HepG2 (cell line): Measurements from ENCODE around the gene STIM1. TPM values are rescaled to one million over a fixed set of nuclear protein-coding genes. Genes with fewer than 3 reads are reported as not detected.

Source experiments
- ATAC-seq: fragments of 200-7000 bp; cut with Tn5 transposase; 3 replicates; pipeline ENCODE4 v1.9.1; 2020; ENCODE audit warnings: mild to moderate bottlenecking, moderate library complexity
- BruUV-seq: library from RNA; stranded (reverse); fragments of 400-500 nt; replicated peaks from 2 replicates; lab custom pipeline; 2021; lab: Mats Ljungman, UMichigan
- CTCF ChIA-PET: fragments of 300-600 bp; formaldehyde crosslinking; extraction: SDS; loops from one replicate; lab custom pipeline; 2021; ENCODE audit warnings: low total read pairs, inconsistent platforms, low intra/inter-chr PET ratio; lab: Yijun Ruan, JAX
- POLR2A ChIA-PET: fragments of 350-600 bp; sonication (Branson Sonifier 250); formaldehyde crosslinking; loops from one replicate; lab custom pipeline; 2020; ENCODE audit warnings: antibody characterized with exemption, inconsistent platforms; lab: Yijun Ruan, JAX
- DNase-seq: peaks from one replicate; pipeline ENCODE4 v3.0.0-alpha.2; 2015; ENCODE audit warnings: low spot score
- FAIRE-seq: peaks from 3 replicates; lab custom pipeline; 2011; peaks lifted over from hg19 to GRCh38; lab: Jason Lieb, UNC
- H2AFZ ChIP-seq: one replicate; pipeline ENCODE4 v1.6.1; 2011; ENCODE audit warnings: low read length, inconsistent platforms
- H3K27ac ChIP-seq: fragments of 300-600 bp; 3 replicates; pipeline ENCODE4 v1.8.0; 2011; ENCODE audit warnings: mixed run types, mild to moderate bottlenecking, mixed read lengths, low read length, inconsistent platforms; ENCODE audit not compliant: insufficient read depth; ENCODE audit errors: extremely low read length
- H3K27me3 ChIP-seq, 2 experiments: fragments of 200-600 bp in 1 of 2; 2 replicates in 1 of 2; 3 replicates in 1 of 2; pipeline versions ENCODE4 v1.6.0 to v1.8.0; 2011; ENCODE audit warnings: low read length in 2 of 2, mild to moderate bottlenecking in 2 of 2, moderate library complexity in 2 of 2, inconsistent platforms in 1 of 2; ENCODE audit not compliant: insufficient read depth in 2 of 2, control insufficient read depth in 1 of 2
- H3K36me3 ChIP-seq, 2 experiments: fragments of 200-600 bp in 1 of 2; replicated peaks in 1 of 2; 2 replicates in 1 of 2; 3 replicates in 1 of 2; pipeline versions ENCODE4 v1.5.1 to v1.8.0; 2011; ENCODE audit warnings: low read length in 2 of 2, inconsistent platforms in 1 of 2; ENCODE audit not compliant: insufficient read depth in 2 of 2, control insufficient read depth in 1 of 2
- H3K4me1 ChIP-seq: 2 replicates; pipeline ENCODE4 v1.5.1; 2012; ENCODE audit warnings: low read length, inconsistent platforms; ENCODE audit not compliant: insufficient read depth
- H3K4me2 ChIP-seq: 2 replicates; pipeline ENCODE4 v1.6.0; 2011; ENCODE audit warnings: low read depth, low read length, inconsistent platforms
- H3K4me3 ChIP-seq, 3 experiments: fragments of 200-600 bp in 1 of 3; sonication (generic), shearing (Covaris generic) in 1 of 3; replicated peaks in 1 of 3; 2 replicates each; pipeline ENCODE4 v1.5.1; 2011 to 2016; ENCODE audit warnings: low read length in 3 of 3, inconsistent platforms in 2 of 3, low read depth in 2 of 3, mild to moderate bottlenecking in 2 of 3, control low read depth in 1 of 3, mixed read lengths in 1 of 3; ENCODE audit not compliant: insufficient read depth in 1 of 3
- H3K79me2 ChIP-seq: one replicate; pipeline ENCODE4 v1.6.1; 2011; ENCODE audit warnings: low read length, inconsistent platforms; ENCODE audit not compliant: insufficient read depth
- H3K9ac ChIP-seq: 2 replicates; pipeline ENCODE4 v1.6.0; 2011; ENCODE audit warnings: mild to moderate bottlenecking, low read depth, low read length, inconsistent platforms; ENCODE audit not compliant: insufficient read depth
- H3K9me3 ChIP-seq: 2 replicates; pipeline ENCODE4 v1.5.1; 2012; ENCODE audit warnings: mild to moderate bottlenecking, low read length
- H4K20me1 ChIP-seq: 2 replicates; pipeline ENCODE4 v1.6.0; 2011; ENCODE audit warnings: inconsistent platforms, mild to moderate bottlenecking, low read length, moderate library complexity; ENCODE audit not compliant: insufficient read depth
- BHLHE40 ChIP-seq: IDR thresholded peaks from 2 replicates; pipeline ENCODE4 v1.6.1; 2011; ENCODE audit warnings: low read length, improper control_type of control experiment
- CERS6 ChIP-seq: sonication (generic); formaldehyde crosslinking; IDR thresholded peaks from 2 replicates; pipeline ENCODE4 v1.5.0; 2020; ENCODE audit warnings: missing genetic modification reagents
- ETV5 ChIP-seq: IDR thresholded peaks from 2 replicates; pipeline ENCODE4 v1.6.1; 2018; ENCODE audit warnings: missing biosample characterization, missing genetic modification reagents, inconsistent platforms, borderline replicate concordance
- FOXO1 ChIP-seq: sonication (generic); formaldehyde crosslinking; IDR thresholded peaks from 2 replicates; pipeline ENCODE4 v1.4.0; 2020; ENCODE audit warnings: missing genetic modification reagents
- GATA4 ChIP-seq: sonication (generic); IDR thresholded peaks from 2 replicates; pipeline ENCODE4 v1.6.1; 2016; ENCODE audit warnings: antibody characterized with exemption, low read depth, borderline replicate concordance
- HBP1 ChIP-seq: IDR thresholded peaks from 2 replicates; pipeline ENCODE4 v1.6.1; 2016; ENCODE audit warnings: low read depth, control low read depth
- MAFK ChIP-seq, 2 experiments: IDR thresholded peaks in 1 of 2; conservative IDR thresholded peaks in 1 of 2; 2 replicates each; pipeline ENCODE4 v1.6.1; 2011; ENCODE audit warnings: improper control_type of control experiment in 2 of 2, low read length in 2 of 2
- SKI ChIP-seq: fragments of 450-650 bp; IDR thresholded peaks from one replicate; pipeline ENCODE4 v1.6.1; 2018; ENCODE audit warnings: mild to moderate bottlenecking; ENCODE audit not compliant: partially characterized antibody
- STAT6 ChIP-seq: sonication (generic); formaldehyde crosslinking; IDR thresholded peaks from 2 replicates; pipeline ENCODE4 v1.4.0; 2020; ENCODE audit warnings: missing genetic modification reagents, mild to moderate bottlenecking, borderline replicate concordance
- ZBTB43 ChIP-seq: sonication (generic); formaldehyde crosslinking; conservative IDR thresholded peaks from 2 replicates; pipeline ENCODE4 v1.4.0; 2020; ENCODE audit warnings: missing genetic modification reagents
- ZNF124 ChIP-seq: sonication (generic); formaldehyde crosslinking; IDR thresholded peaks from 2 replicates; pipeline ENCODE4 v1.4.0; 2020; ENCODE audit warnings: missing genetic modification reagents
- ZNF18 ChIP-seq: sonication (generic); formaldehyde crosslinking; IDR thresholded peaks from 2 replicates; pipeline ENCODE4 v1.8.0; 2022; ENCODE audit warnings: mild to moderate bottlenecking, missing genetic modification reagents; ENCODE audit not compliant: insufficient replicate concordance
- ZNF232 ChIP-seq: sonication (generic); formaldehyde crosslinking; IDR thresholded peaks from 2 replicates; pipeline ENCODE4 v1.4.0; 2020; ENCODE audit warnings: missing genetic modification reagents, borderline replicate concordance
- ZNF24 ChIP-seq: fragments of 450-650 bp; IDR thresholded peaks from 2 replicates; pipeline ENCODE4 v1.6.1; 2017; ENCODE audit warnings: antibody characterized with exemption, mild to moderate bottlenecking
- ZNF263 ChIP-seq: sonication (generic); formaldehyde crosslinking; IDR thresholded peaks from 2 replicates; pipeline ENCODE4 v1.4.0; 2020; ENCODE audit warnings: missing genetic modification reagents
- ZNF3 ChIP-seq: IDR thresholded peaks from 2 replicates; pipeline ENCODE4 v1.7.0; 2017; ENCODE audit warnings: inconsistent platforms
- ZNF562 ChIP-seq: sonication (generic); formaldehyde crosslinking; IDR thresholded peaks from 2 replicates; pipeline ENCODE4 v1.8.0; 2022; ENCODE audit warnings: missing genetic modification reagents, borderline replicate concordance
- WGBS: methylation state at CpG from one replicate; pipeline ENCODE4 v1.1.6; 2017; ENCODE audit warnings: low lambda C conversion rate; 5-methylcytosine and 5-hydroxymethylcytosine counted together
- in situ Hi-C: cut with HindIII; loops from 2 replicates; pipeline ENCODE4 v1.10.0; 2017; ENCODE audit warnings: low pct_unique_long_range_greater_than_20kb; ENCODE audit not compliant: extremely low pct_ligation_motif_present
- intact Hi-C: fragments of 100-400 bp; cut with micrococcal nuclease; formaldehyde crosslinking; loops from one replicate; pipeline ENCODE4 v1.10.0; 2022; ENCODE audit not compliant: unreplicated experiment
- polyA plus RNA-seq, 8 experiments: library from polyadenylated mRNA; depleted of rRNA in 3 of 8; stranded (reverse) in 7 of 8; unstranded in 1 of 8; fragments of >200 nt; fragmentation: Illumina TruSeq in 4 of 8; extraction: Trizol in 4 of 8; gene quantifications; 2 replicates each; pipeline versions ENCODE4 v1.2.1 to v1.2.3, GENCODE V29; 2011 to 2016; ENCODE audit warnings: low read depth in 4 of 8, missing spikeins in 1 of 8, mixed read lengths in 1 of 8; ENCODE audit not compliant: insufficient read depth in 1 of 8
- total RNA-seq, 5 experiments: library from RNA; depleted of rRNA; stranded (reverse); fragments of >200 nt; fragmentation: Illumina TruSeq; extraction: Trizol; gene quantifications; 2 replicates each; pipeline ENCODE4 v1.2.3, GENCODE V29; 2016; ENCODE audit warnings: low read depth in 1 of 5

STIM1 gene
- total and polyA plus RNA-seq, 2 of the 13 experiments (the other 11 are each of a cell fraction or from before 2014, with no cell fraction given) = 19.2 to 28.5 TPM

- Histone ChIP-seq H3K4me2 (peak overlapping the region; percentile 96), H3K9ac (peak overlapping the region; percentile 84), H3K79me2 (peaks cover 38% of the 10 kb centered on the region), H3K9me3 (no peaks in the 10 kb centered on the region), H3K4me1 (peaks cover 44% of the 10 kb centered on the region), H3K27ac (no peak overlapping the region), H3K4me3 (peak overlapping the region; percentile 83 to 96 (median 87); a peak in 5 of 6 replicates), H2AFZ (peak overlapping the region; percentile 18), H4K20me1 (no peaks in the 10 kb centered on the region), H3K36me3 (no peaks in the 10 kb centered on the region), H3K27me3 (no peaks in the 10 kb centered on the region; a peak in 1 of 5 replicates)
- no peak for FAIRE-seq
- CTCF ChIA-PET = interaction anchor here (1.0 to 2.1 kb wide), 2 partner anchors 112 to 217 kb away, joined by 3 to 30 read pairs; no protein-coding TSS in a partner anchor
- no TSS peak for BruUV-seq
- WGBS = 7% methylated on average over 7 of the region's 7 CpGs
- in situ Hi-C loops = loop anchor here (10.0 kb wide), 1 partner anchor 110 kb away; no protein-coding TSS in a partner anchor
- peak; percentile 17 for ATAC-seq
- POLR2A ChIA-PET = interaction anchor here (0.9 to 3.4 kb wide), 21 partner anchors 12 to 218 kb away, joined by 3 to 44 read pairs (median 6); partner anchors contain the start of genes NUP98 and RHOG
- DNase-seq = no peak
- intact Hi-C loops = loop anchor here (2.0 kb wide), 3 partner anchors 14 to 104 kb away; partner anchors contain the start of gene RHOG
- TF ChIP-seq ZBTB43 (no peak), BHLHE40 (0 out of 2 replicates have a peak, but pooled peaks have one; percentile 8), ETV5 (CRISPR knock-in tag) (no peak), FOXO1 (CRISPR knock-in tag) (no peak), ZNF232 (CRISPR knock-in tag) (no peak), ZNF24 (no peak), ZNF3 (no peak), ZNF18 (CRISPR knock-in tag) (peak; percentile 72), CERS6 (CRISPR knock-in tag) (no peak), GATA4 (no peak), ZNF263 (CRISPR knock-in tag) (no peak), HBP1 (CRISPR knock-in tag) (peak; percentile 4; the same call in 1 of the 2 replicates), STAT6 (CRISPR knock-in tag) (no peak), ZNF562 (CRISPR knock-in tag) (no peak), ZNF124 (no peak), MAFK (conservative IDR thresholded peaks at IDR 0.05 in 1 of 2, IDR thresholded peaks at IDR 0.05 in 1 of 2; ENCODE audit: low read length in 2 of 2) (no peak), SKI (no peak)
Observed at GRCh38 chr11:3854660-3854976, 846 bp upstream of the STIM1 start.
